H9 (cell line): ENCODE measurements around the gene CCDC91. TPM values are rescaled to one million over a fixed set of nuclear protein-coding genes. Genes with fewer than 3 reads are reported as not detected.

ENCODE experiments used
- DNase-seq: peaks from one replicate; pipeline ENCODE4 v3.0.0-alpha.2; 2017
- H2AFZ ChIP-seq: one replicate; pipeline ENCODE4 v1.6.1; 2013; ENCODE audit warnings: mild to moderate bottlenecking, low read length, control low read depth, moderate library complexity
- H2AK5ac ChIP-seq: 2 replicates; pipeline ENCODE4 v1.6.1; 2013; ENCODE audit warnings: low read length, control low read depth, mixed read lengths; ENCODE audit not compliant: insufficient read length
- H2BK120ac ChIP-seq: one replicate; pipeline ENCODE4 v1.6.1; 2013; ENCODE audit warnings: low read depth, mild to moderate bottlenecking, low read length, control low read depth, inconsistent platforms; ENCODE audit not compliant: poor library complexity, severe bottlenecking
- H2BK12ac ChIP-seq: 2 replicates; pipeline ENCODE4 v1.6.1; 2013; ENCODE audit warnings: low read length, control low read depth, mixed read lengths, low read depth; ENCODE audit not compliant: insufficient read length
- H2BK15ac ChIP-seq: 2 replicates; pipeline ENCODE4 v1.6.1; 2013; ENCODE audit warnings: low read depth, low read length, control low read depth
- H2BK20ac ChIP-seq: one replicate; pipeline ENCODE4 v1.6.1; 2013; ENCODE audit warnings: low read depth, mild to moderate bottlenecking, low read length, control low read depth, inconsistent platforms; ENCODE audit not compliant: poor library complexity, severe bottlenecking
- H2BK5ac ChIP-seq: 2 replicates; pipeline ENCODE4 v1.6.1; 2013; ENCODE audit warnings: low read length, control low read depth, mixed read lengths; ENCODE audit not compliant: insufficient read length
- H3K14ac ChIP-seq: 2 replicates; pipeline ENCODE4 v1.6.1; 2013; ENCODE audit warnings: low read length, control low read depth; ENCODE audit not compliant: insufficient read depth
- H3K18ac ChIP-seq: 2 replicates; pipeline ENCODE4 v1.6.1; 2013; ENCODE audit warnings: low read depth, mild to moderate bottlenecking, mixed read lengths, low read length, control low read depth; ENCODE audit not compliant: insufficient read length
- H3K23ac ChIP-seq: 2 replicates; pipeline ENCODE4 v1.6.1; 2013; ENCODE audit warnings: low read length, control low read depth, mixed read lengths, low read depth; ENCODE audit not compliant: insufficient read length
- H3K23me2 ChIP-seq: 2 replicates; pipeline ENCODE4 v1.6.1; 2013; ENCODE audit warnings: low read depth, mild to moderate bottlenecking, mixed read lengths, low read length, control low read depth; ENCODE audit not compliant: insufficient read length, poor library complexity, severe bottlenecking
- H3K27ac ChIP-seq: 2 replicates; pipeline ENCODE4 v1.5.1; 2013; ENCODE audit warnings: low read length, control low read depth, mixed read lengths, low read depth; ENCODE audit not compliant: insufficient read length
- H3K27me3 ChIP-seq: 2 replicates; pipeline ENCODE4 v1.6.1; 2013; ENCODE audit warnings: low read length, control low read depth, inconsistent platforms; ENCODE audit not compliant: insufficient read depth
- H3K4ac ChIP-seq: 2 replicates; pipeline ENCODE4 v1.6.1; 2013; ENCODE audit warnings: low read depth, mild to moderate bottlenecking, control low read depth, inconsistent platforms, low read length, moderate library complexity
- H3K4me1 ChIP-seq: 2 replicates; pipeline ENCODE4 v1.6.1; 2013; ENCODE audit warnings: low read length, control low read depth, inconsistent platforms; ENCODE audit not compliant: insufficient read depth
- H3K4me2 ChIP-seq: 2 replicates; pipeline ENCODE4 v1.6.1; 2013; ENCODE audit warnings: low read length, control low read depth, mixed read lengths; ENCODE audit not compliant: insufficient read length, insufficient read depth
- H3K56ac ChIP-seq: 2 replicates; pipeline ENCODE4 v1.6.1; 2013; ENCODE audit warnings: low read depth, mild to moderate bottlenecking, mixed read lengths, low read length, control low read depth; ENCODE audit not compliant: insufficient read length
- H3K79me1 ChIP-seq: 2 replicates; pipeline ENCODE4 v1.6.1; 2013; ENCODE audit warnings: low read depth, mild to moderate bottlenecking, moderate library complexity, low read length, control low read depth, inconsistent platforms; ENCODE audit not compliant: insufficient read depth, poor library complexity, severe bottlenecking
- H3K79me2 ChIP-seq: 2 replicates; pipeline ENCODE4 v1.6.1; 2013; ENCODE audit warnings: low read length, control low read depth, inconsistent platforms; ENCODE audit not compliant: insufficient read depth
- H3K9ac ChIP-seq: 2 replicates; pipeline ENCODE4 v1.6.1; 2013; ENCODE audit warnings: low read length, control low read depth, mixed read lengths; ENCODE audit not compliant: insufficient read length; ENCODE audit errors: extremely low read depth
- H3K9me3 ChIP-seq: one replicate; pipeline ENCODE4 v1.6.1; 2013; ENCODE audit warnings: low read depth, low read length, inconsistent platforms; ENCODE audit not compliant: control insufficient read depth
- H3T11ph ChIP-seq: one replicate; pipeline ENCODE4 v1.6.1; 2013; ENCODE audit warnings: mild to moderate bottlenecking, low read length, control low read depth, inconsistent platforms
- H4K20me1 ChIP-seq: one replicate; pipeline ENCODE4 v1.6.1; 2013; ENCODE audit not compliant: control insufficient read depth, insufficient read length, insufficient read depth
- H4K5ac ChIP-seq: 2 replicates; pipeline ENCODE4 v1.6.1; 2013; ENCODE audit warnings: low read depth, mild to moderate bottlenecking, mixed read lengths, low read length, control low read depth; ENCODE audit not compliant: insufficient read length
- H4K8ac ChIP-seq: replicated peaks from 2 replicates; pipeline ENCODE4 v1.6.1; 2013; ENCODE audit warnings: low read length, control low read depth, mixed read lengths, low read depth; ENCODE audit not compliant: insufficient read length
- H4K91ac ChIP-seq: 2 replicates; pipeline ENCODE4 v1.6.1; 2013; ENCODE audit warnings: low read depth, mild to moderate bottlenecking, moderate library complexity, mixed read lengths, low read length, control low read depth; ENCODE audit not compliant: insufficient read length
- H3K27ac Mint-ChIP-seq, 3 experiments: 2 replicates in 2 of 3; 3 replicates in 1 of 3; pipeline ENCODE4 v1.8.0; 2020 to 2021; ENCODE audit warnings: mixed read lengths in 3 of 3, mild to moderate bottlenecking in 1 of 3, moderate library complexity in 1 of 3
- H3K27me3 Mint-ChIP-seq: 2 replicates; pipeline ENCODE4 v1.8.0; 2021; ENCODE audit warnings: low read depth, mild to moderate bottlenecking, moderate library complexity, mixed read lengths
- H3K36me3 Mint-ChIP-seq, 3 experiments: 2 replicates in 2 of 3; 3 replicates in 1 of 3; pipeline ENCODE4 v1.8.0; 2020 to 2021; ENCODE audit warnings: low read depth in 3 of 3, mixed read lengths in 3 of 3; ENCODE audit not compliant: insufficient read depth in 1 of 3
- H3K4me1 Mint-ChIP-seq, 2 experiments: 2 replicates each; pipeline ENCODE4 v1.8.0; 2020; ENCODE audit warnings: mixed read lengths in 2 of 2
- H3K4me3 Mint-ChIP-seq, 2 experiments: 2 replicates in 1 of 2; 3 replicates in 1 of 2; pipeline ENCODE4 v1.8.0; 2020 to 2021; ENCODE audit warnings: mild to moderate bottlenecking in 2 of 2, mixed read lengths in 2 of 2, moderate library complexity in 1 of 2
- H3K9me3 Mint-ChIP-seq, 2 experiments: 2 replicates in 1 of 2; 3 replicates in 1 of 2; pipeline ENCODE4 v1.8.0; 2020; ENCODE audit warnings: mild to moderate bottlenecking in 2 of 2, mixed read lengths in 2 of 2, moderate library complexity in 1 of 2
- WGBS: extraction: QIAGEN DNeasy Blood & Tissue Kit; methylation state at CpG from one replicate; pipeline ENCODE4 v1.1.7; 2013; ENCODE audit warnings: missing lambda C conversion rate, low lambda C conversion rate, mixed read lengths; ENCODE audit not compliant: insufficient read length; ENCODE audit errors: extremely low coverage; 5-methylcytosine and 5-hydroxymethylcytosine counted together
- total RNA-seq: library from RNA; stranded (reverse); gene quantifications from 2 replicates; pipeline ENCODE4 v1.2.1, GENCODE V29; 2021
- TF ChIP-seq, protein P1 (sequence below): fragments of 200-600 bp; sonication (generic); conservative IDR thresholded peaks from 3 replicates; pipeline ENCODE4 v1.8.0; 2021; ENCODE audit warnings: antibody characterized with exemption, mild to moderate bottlenecking

Gene CCDC91
- total RNA-seq, 1 experiment from 2014 or later, result 22.7 TPM

DNA sequence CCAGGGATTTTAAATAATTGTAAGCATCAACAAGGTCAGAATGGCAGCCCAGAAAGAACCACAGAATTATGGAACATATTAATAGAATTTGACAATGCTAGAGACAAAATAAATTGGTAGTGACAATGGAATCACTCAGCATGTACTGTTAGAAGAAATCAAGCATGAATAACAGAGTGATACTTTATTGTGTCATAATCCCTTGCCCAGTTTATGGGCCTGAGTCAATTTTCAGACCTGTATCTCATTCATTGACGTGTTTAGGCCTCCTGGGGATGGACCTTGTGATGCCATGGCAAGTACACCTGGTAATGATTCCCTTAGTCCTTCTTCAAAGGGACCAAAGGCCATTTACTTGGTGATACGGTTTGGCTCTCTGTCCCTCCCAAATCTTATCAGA is 12.8 kb upstream of the CCDC91 start:
- Histone ChIP-seq H3K27ac (no peak overlapping the region), H3K27me3 (no peaks in the 10 kb centered on the region), H4K8ac (no peak overlapping the region), H2AK5ac (no peak overlapping the region), H3K14ac (no peak overlapping the region), H3K18ac (no peak overlapping the region), H2BK20ac (no peak overlapping the region), H4K20me1 (no peaks in the 10 kb centered on the region), H4K5ac (no peak overlapping the region), H4K91ac (no peak overlapping the region), H3K4me2 (no peak overlapping the region), H2BK15ac (no peak overlapping the region), H3K23me2 (no peaks in the 10 kb centered on the region), H3K56ac (no peak overlapping the region), H3K23ac (no peak overlapping the region), H3K4ac (no peak overlapping the region), H3K9ac (no peak overlapping the region), H3K9me3 (no peaks in the 10 kb centered on the region), H3K79me2 (no peaks in the 10 kb centered on the region), H2AFZ (no peak overlapping the region), H3K79me1 (no peaks in the 10 kb centered on the region), H2BK5ac (no peak overlapping the region), H3K4me1 (no peaks in the 10 kb centered on the region), H2BK120ac (no peak overlapping the region), H3T11ph (no peak overlapping the region), H2BK12ac (no peak overlapping the region)
- TF ChIP-seq, protein P1, sequence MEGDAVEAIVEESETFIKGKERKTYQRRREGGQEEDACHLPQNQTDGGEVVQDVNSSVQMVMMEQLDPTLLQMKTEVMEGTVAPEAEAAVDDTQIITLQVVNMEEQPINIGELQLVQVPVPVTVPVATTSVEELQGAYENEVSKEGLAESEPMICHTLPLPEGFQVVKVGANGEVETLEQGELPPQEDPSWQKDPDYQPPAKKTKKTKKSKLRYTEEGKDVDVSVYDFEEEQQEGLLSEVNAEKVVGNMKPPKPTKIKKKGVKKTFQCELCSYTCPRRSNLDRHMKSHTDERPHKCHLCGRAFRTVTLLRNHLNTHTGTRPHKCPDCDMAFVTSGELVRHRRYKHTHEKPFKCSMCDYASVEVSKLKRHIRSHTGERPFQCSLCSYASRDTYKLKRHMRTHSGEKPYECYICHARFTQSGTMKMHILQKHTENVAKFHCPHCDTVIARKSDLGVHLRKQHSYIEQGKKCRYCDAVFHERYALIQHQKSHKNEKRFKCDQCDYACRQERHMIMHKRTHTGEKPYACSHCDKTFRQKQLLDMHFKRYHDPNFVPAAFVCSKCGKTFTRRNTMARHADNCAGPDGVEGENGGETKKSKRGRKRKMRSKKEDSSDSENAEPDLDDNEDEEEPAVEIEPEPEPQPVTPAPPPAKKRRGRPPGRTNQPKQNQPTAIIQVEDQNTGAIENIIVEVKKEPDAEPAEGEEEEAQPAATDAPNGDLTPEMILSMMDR, result no peak
- Mint-ChIP-seq H3K36me3 (no peaks in the 10 kb centered on the region), H3K4me3 (no peak overlapping the region), H3K27me3 (no peaks in the 10 kb centered on the region), H3K4me1 (no peaks in the 10 kb centered on the region), H3K9me3 (no peaks in the 10 kb centered on the region; a peak in 2 of 5 replicates), H3K27ac (no peak overlapping the region)
- no peak for DNase-seq
- WGBS, result no CpG with 5 or more reads among the region's 2 CpGs
